ENCODE results near the gene FGF14. TPM values are rescaled to one million over a fixed set of nuclear protein-coding genes. Genes with fewer than 3 reads are reported as not detected.

The FGF14 gene
- total RNA-seq, 1 experiment from 2014 or later = 0.22 TPM

DNA sequence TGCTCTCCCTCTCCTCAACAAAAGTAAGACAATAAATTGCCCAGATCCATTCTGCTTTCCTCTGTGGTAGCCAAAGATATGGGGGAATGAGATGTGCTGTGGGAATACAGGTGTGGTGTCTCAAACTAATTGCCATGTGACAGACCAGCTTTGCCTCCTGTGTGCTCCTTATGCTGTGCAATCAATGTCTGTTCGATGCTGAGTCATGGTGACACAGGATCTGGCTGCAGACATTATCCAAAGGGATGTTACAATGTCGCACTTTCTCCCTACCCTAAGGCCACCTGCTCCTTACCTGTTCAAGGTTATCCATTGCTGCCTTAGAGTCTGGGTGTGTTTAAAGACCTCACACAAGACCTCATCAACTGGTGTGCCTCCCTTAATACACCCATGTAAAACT lies 32.5 kb downstream of the FGF14 start:
- no peak overlapping the region for H3K56ac ChIP-seq (ENCODE audit: insufficient read length, low read depth, low read length)
- Mint-ChIP-seq H3K36me3 (ENCODE audit: insufficient read depth in 1 of 3, low read depth in 3 of 3) (no peaks in the 10 kb centered on the region), H3K27ac (peak overlapping the region in 2 of 3 experiments; percentile 17 to 32; a peak in 2 of 7 replicates), H3K4me3 (no peak overlapping the region), H3K27me3 (ENCODE audit: low read depth) (no peaks in the 10 kb centered on the region), H3K4me1 (no peaks in the 10 kb centered on the region), H3K9me3 (no peaks in the 10 kb centered on the region)
- H2BK12ac ChIP-seq (ENCODE audit: insufficient read length, low read depth, low read length) = no peak overlapping the region
- H4K5ac ChIP-seq (ENCODE audit: insufficient read length, low read depth, low read length) = no peak overlapping the region
- no peak overlapping the region for H3T11ph ChIP-seq (ENCODE audit: low read length)
- H3K18ac ChIP-seq (ENCODE audit: insufficient read length, low read depth, low read length) = no peak overlapping the region
- no peak overlapping the region for H2BK120ac ChIP-seq (ENCODE audit: low read depth, low read length, poor library complexity, severe bottlenecking)
- no peaks in the 10 kb centered on the region for H3K9me3 ChIP-seq (ENCODE audit: control insufficient read depth, low read depth, low read length)
- H2BK5ac ChIP-seq (ENCODE audit: insufficient read length, low read length) = no peak overlapping the region
- H2AFZ ChIP-seq (ENCODE audit: low read length) = no peak overlapping the region
- no peak overlapping the region for H4K91ac ChIP-seq (ENCODE audit: insufficient read length, low read depth, low read length)
- H2BK20ac ChIP-seq (ENCODE audit: low read depth, low read length, poor library complexity, severe bottlenecking) = no peak overlapping the region
- DNase-seq = no peak
- no CpG with 5 or more reads among the region's 2 CpGs for WGBS (ENCODE audit: extremely low coverage, insufficient read length, low lambda C conversion rate)
- H3K9ac ChIP-seq (ENCODE audit: extremely low read depth, insufficient read length, low read length) = no peak overlapping the region
- no peak overlapping the region for H3K23ac ChIP-seq (ENCODE audit: insufficient read length, low read depth, low read length)
- H3K27me3 ChIP-seq (ENCODE audit: insufficient read depth, low read length) = no peaks in the 10 kb centered on the region
- H2BK15ac ChIP-seq (ENCODE audit: low read depth, low read length) = no peak overlapping the region
- no peak overlapping the region for H4K8ac ChIP-seq (replicated peaks; ENCODE audit: insufficient read length, low read depth, low read length)
- H3K27ac ChIP-seq (ENCODE audit: insufficient read length, low read depth, low read length) = no peak overlapping the region
- no peak overlapping the region for H2AK5ac ChIP-seq (ENCODE audit: insufficient read length, low read length)
- H3K4me1 ChIP-seq (ENCODE audit: insufficient read depth, low read length) = no peaks in the 10 kb centered on the region
- H3K4me2 ChIP-seq (ENCODE audit: insufficient read depth, insufficient read length, low read length) = no peak overlapping the region
- no peak overlapping the region for H3K14ac ChIP-seq (ENCODE audit: insufficient read depth, low read length)
- no peaks in the 10 kb centered on the region for H3K79me1 ChIP-seq (ENCODE audit: insufficient read depth, low read depth, low read length, poor library complexity, severe bottlenecking)
- no peaks in the 10 kb centered on the region for H3K23me2 ChIP-seq (ENCODE audit: insufficient read length, low read depth, low read length, poor library complexity, severe bottlenecking)
- TF ChIP-seq, protein P1, sequence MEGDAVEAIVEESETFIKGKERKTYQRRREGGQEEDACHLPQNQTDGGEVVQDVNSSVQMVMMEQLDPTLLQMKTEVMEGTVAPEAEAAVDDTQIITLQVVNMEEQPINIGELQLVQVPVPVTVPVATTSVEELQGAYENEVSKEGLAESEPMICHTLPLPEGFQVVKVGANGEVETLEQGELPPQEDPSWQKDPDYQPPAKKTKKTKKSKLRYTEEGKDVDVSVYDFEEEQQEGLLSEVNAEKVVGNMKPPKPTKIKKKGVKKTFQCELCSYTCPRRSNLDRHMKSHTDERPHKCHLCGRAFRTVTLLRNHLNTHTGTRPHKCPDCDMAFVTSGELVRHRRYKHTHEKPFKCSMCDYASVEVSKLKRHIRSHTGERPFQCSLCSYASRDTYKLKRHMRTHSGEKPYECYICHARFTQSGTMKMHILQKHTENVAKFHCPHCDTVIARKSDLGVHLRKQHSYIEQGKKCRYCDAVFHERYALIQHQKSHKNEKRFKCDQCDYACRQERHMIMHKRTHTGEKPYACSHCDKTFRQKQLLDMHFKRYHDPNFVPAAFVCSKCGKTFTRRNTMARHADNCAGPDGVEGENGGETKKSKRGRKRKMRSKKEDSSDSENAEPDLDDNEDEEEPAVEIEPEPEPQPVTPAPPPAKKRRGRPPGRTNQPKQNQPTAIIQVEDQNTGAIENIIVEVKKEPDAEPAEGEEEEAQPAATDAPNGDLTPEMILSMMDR (conservative IDR thresholded peaks at IDR 0.05) = no peak
- H3K79me2 ChIP-seq (ENCODE audit: insufficient read depth, low read length) = no peaks in the 10 kb centered on the region
- H4K20me1 ChIP-seq (ENCODE audit: control insufficient read depth, insufficient read depth, insufficient read length) = no peaks in the 10 kb centered on the region
- no peak overlapping the region for H3K4ac ChIP-seq (ENCODE audit: low read depth, low read length)

Data from H9 (cell line).